NCI-H2196 treated with DMSO at 0.1 percent for 48 hours (cell line): ENCODE measurements around the gene TMEM209.
A peak's percentile ranks its signal among the peaks of the same experiment; 100 is the strongest.
"Not testable (repeated sequence)": the region's sequence is repeated elsewhere in the genome, so short reads cannot be mapped to it uniquely, and the experiment has no call there.

Source experiments
- DNase-seq: peaks from one replicate; lab custom pipeline; 2025; ENCODE audit not compliant: unreplicated experiment; lab: John Stamatoyannopoulos, UW

TMEM209 gene

DNA sequence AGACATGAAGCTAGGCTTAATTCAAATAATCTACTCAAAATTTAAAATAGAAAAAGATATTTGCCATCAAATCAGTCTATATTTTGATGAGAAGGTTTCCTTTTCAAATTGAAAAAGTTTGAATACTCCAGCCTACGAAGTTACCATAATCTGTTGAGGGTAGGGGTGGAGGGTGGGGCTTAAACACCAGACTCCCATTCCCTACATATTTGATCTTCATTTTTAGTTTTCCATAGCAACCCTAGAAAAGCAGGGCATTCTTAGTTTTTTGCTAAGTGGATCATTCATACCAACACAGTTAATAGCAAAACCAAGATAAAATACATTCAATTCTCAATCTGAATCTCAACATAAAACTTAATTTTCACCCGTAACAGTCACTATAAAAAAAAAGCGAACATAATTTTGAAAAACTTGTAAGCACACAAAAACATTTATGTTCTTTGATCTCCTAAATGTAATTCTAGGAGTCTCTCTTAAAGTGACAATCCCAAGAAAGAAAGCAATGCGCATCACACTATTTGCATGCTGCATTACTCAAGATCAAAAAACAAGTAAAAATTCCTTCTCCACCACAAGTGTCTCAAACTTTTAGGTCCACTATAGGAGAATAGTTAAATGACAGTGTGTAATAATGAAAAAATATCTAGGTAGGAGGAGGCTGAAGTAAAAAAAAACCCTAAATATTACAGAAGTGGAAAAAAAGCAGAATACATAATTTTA is 30.8 kb downstream of the TMEM209 start:
- DNase-seq: no peak

DNA sequence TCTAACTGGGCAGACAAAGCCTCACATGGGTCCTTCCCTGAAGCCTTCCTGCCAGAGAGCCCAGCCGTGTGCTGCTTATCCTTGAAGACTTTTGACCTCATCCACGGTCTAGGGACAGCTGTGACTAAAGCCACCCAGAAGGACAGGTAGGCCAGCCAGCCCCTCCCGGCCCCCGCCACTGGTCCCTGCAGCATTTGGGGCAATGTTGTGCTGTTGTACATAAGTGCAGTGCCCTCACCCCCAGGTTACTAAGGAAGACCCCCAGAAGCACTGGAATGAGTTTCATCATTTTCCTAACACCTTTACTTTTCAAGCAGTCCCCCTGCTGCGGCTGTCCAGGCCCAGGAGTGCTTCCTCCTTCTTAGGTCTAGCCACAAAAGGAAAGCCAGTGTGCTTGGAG is 43.0 kb downstream of the TMEM209 start:
- DNase-seq: no peak

DNA sequence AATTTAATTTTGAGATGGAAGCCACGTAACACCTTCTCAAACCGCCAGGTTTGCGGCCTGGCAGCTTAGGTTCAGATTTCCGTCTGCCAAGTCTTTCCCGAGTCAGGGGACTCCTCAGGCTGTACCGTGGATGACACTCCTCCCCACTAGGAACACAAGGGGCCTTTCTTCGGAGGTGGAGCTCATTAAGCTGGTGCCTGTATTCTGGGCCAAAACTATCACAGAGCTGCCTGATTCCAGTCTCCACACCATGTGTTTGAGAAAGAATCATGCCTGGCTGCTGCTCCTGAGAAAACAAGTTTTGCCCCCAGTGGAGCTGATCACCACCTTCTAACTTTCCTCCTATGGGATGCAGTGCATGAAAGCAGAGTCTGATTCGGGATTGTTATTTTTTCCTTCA is 44.8 kb downstream of the TMEM209 start:
- DNase-seq: no peak

DNA sequence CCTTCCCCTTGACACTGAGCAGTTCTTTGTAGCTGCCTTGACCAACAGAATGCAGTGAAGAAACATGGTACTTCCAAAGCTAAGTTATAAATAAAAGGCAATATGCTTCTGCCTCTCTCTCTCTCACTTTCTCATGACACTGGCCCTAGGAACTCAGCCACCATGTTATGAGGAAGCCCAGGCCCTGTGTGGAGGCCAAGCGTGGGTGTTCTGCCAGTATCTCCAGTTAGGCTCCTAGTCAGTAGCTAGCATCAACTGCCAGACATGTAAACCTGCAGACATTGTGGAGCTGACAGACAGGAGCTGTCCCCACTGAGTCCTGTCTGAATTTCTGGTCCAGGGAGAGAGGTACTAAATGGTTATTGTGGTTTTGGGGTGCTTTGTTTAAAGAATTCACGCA is 45.2 kb downstream of the TMEM209 start:
- DNase-seq: no peak

DNA sequence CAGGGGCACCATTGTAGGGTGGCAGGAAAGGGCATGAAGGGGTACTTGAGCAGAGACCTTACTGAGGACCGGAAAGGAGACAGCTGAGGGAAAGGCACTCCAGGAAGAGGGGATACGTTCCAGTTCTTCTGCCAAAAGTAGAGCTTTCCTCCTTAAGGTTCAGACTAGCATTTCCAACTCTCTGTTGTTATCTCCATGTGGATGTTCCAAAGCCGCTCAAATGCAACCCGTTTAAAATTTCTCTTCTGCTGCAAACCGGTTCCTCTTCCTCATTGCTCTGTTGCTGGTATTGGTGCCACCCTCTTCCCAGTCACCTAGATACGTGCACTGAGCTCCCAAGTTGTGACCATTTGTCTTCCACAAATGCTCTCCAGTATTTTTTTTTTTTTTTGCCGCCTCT is 47.5 kb downstream of the TMEM209 start:
- no peak for DNase-seq

DNA sequence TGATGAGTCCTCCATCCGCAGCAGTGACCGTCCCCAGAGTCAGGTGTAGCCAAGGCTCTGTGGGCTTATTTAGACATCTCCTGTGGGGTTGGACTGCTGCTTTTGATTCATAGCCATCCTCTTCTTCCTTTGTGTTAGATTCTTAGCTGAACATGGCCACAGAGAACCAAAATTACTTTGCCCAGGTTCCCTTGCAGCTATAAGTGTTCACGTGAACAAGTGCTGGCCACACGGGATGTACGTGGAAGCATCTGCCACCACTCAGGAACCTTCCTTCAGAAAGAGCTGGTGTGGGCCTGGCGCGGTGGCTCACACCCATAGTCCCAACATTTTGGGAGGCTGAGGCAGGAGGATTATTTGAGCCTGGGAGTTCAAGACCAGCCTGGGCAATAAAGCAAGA is 49.1 kb downstream of the TMEM209 start:
- no peak for DNase-seq

DNA sequence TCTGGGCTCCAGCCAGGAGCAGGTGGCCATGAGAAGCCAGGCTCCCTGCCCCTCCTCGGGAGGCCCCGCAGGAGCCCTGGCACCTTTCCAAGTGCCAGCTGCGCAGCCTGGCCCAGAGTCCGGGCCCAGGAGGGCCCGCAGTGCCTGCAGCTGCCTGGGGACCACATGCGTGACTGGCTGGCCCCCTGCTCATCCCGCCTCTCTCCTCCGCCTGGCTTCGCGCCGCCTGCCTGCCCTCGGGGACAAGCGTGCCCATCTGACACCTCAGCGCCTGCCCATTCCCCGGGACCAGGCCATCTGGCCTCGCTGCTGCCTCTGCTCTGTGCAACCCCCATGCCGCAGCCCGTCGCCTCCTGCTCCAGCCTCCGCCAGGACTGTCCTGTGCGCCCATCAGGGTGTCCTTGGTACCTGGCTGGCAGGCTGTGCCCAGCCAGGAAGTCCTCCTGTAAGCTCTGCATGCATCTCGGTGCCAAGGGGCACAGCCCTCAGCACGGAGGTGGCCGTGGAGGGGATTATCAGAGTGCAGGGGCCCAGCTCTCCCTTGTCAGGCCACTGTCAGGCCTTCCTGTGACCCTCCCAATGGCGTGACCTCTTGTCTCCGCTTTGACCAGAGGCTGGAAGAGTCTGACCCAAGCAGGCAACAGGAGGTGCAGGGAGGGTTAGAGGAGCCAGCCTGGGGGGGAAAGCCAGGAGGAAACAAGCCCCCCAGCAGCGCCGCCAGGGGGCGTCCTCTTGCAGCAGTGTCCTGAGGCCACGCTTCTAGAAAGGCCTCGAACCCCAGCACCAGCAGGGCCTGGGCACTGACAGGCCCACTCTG is 50.5 kb downstream of the TMEM209 start:
- DNase-seq: peak; percentile 50

DNA sequence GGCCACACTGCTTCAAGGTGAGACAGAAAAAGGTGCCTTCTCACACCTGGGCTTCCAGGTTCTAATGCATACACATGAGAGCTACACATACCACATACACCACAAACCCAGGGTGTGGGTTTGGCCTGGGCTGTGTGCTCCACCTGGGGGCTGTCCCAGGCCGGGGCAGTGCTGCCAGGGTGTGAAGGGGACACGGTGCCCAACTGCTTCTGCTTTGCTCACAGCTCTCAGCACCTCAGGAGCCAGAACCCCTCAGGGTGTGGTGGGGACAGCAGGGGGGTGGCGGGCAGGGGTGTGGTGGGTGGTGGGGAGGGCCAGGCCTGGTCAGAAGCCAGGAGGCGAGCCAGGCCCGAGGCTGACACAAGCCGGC is 51.1 kb downstream of the TMEM209 start:
- no peak for DNase-seq

DNA sequence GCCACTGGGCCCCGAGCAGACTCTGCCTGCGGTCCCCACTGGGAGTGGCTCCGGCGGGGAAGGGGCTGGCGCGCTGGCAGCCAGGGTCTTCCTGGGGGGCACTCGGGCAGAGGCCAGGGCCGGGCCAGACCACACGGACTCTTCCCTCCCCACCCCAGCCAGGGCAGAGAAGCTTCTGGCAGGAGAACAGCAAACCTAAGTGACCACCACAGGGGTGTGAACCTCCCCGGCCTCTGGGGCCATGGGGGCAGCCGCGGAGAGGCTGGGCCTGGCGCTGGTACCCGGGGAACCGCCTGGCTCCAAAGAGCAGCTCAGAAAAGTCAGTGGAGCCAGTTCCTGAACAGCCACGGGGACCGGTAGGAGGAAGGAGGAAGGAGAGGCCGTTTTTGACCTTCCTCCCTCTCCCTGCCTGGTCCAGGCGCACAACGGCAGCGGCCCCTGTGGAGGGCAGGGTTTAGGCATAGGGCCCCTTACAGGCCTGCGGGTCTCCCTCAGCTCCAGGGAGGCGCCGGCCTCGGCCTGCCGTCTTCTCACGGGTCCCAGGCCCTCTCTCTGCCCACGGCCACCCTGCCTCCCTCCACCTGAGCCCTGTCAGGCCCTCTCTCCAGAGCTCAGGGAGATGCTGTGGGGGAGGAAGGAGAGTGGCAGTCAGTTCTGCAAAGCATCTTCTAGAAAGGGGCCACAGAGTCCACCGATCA is 51.8 kb downstream of the TMEM209 start:
- DNase-seq: no peak

DNA sequence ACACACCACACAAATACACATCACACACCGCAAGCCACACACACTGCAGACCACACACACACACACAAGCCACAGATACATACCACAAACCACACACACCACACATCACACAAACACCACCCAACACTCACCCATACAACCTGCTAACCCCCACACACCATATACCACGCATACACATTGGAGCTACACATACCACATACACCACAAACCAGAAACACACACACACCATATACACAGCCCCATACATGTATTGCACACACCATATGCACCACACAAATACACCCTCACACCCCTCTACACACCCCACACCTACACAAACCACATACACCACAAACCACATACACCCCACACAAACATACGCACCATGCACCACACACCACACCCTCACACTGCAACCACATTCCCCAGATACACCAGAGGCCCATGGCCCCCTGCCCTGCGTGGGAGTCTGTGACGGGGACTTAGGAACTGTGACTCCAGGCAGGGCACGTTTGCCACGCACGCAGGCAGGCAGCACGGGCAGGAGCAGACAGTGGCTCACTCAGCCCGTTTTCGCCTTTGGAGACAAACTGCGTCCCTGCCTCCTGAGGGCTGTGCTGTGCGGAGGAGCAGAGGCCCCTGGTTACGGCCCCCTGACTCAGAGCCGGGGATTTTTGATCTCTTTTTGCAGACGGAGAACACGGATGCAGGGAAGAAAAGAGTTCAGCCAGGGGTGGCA is 52.6 kb downstream of the TMEM209 start:
- DNase-seq: no peak

DNA sequence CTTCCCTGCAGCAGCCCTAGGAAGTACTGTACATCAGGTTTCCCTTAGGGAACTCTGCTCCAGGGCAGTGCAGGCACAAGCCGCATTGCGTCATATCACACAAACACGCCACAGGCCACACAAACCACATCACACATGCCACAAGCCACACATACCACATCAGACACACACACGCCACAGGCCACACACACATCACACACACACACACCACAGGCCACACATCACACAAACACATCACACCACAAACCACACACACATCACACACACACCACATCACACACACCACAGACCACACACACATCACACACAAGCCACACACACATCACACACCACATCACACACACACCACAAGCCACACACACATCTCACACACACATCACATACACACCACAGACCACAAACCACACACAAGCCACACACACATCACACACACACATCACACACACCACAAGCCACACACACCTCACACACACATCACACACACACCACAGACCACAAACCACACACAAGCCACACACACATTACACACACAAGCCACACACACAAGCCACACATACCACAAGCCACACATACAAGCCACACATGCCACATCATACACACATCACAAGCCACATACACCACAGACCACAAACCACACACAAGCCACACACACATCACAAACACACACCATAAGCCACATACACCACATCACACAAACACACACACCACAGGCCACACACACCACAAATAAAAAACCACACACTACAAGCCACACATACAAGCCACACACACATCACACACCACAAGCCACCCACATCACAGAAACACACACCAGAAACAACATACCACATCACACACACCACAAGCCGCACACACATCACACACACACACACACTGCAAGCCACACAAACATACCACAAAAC is 53.4 kb downstream of the TMEM209 start:
- DNase-seq: no peak

DNA sequence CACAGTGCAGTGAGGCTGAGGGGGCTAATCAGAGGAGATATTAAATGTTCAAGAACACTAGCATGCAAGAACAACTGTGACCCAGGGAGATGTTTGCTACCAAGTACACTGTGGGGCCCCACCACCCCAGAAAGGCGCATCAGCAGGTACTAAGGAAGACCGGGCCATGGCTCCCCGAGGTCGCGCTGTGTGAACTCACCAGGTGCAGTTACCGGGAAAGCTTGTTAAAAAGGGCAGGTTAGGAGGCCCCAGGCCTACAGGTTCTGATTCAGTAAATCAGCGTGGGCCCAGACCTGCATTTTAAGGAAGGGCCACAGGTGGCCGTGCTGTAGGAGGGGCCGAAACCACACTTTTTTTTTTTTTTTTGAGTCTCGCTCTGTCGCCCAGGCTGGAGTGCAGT is 54.6 kb downstream of the TMEM209 start:
- DNase-seq: no peak

DNA sequence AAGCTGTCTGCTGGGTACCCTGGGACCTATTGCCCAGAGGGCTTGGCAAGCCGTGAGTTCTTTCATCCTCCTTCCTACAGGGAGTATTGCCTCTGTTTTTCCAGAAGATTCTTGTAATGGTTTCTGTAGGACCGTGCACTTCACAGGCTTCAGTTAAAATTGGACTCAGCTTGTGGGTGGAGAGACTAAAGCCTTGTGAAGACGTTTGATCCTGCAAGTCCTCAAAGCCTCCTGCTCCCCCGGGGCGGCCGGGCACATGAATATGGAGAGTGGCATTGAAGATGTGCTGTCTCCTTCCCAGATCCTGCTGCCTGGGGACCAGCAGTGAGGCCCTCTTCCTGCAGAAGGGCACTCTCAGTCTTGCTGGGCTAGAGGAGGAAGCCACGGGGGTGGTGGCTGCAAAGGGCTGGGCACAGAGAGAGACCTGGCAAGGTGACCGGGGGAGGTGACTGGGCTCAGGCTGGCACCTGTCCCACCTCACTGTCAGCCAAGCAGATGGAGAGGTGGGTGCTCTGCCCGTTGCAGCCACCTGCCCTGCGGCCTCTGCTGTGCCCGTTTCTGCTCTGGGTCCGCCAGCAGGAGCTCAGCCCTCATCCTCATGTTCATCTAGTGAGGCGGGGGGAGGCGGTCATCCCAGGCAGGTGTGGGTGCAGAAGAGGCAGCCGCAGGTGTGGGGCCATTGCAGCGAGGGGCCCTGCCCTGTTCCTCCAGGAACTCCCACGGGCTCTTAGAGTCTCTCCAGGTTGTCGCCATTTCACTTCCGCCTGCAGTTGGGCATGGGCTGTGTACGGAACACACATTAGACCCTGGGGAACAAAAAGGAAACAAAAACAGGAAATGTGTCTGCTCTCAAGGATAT is 55.7 kb downstream of the TMEM209 start:
- peak; percentile 65 for DNase-seq

DNA sequence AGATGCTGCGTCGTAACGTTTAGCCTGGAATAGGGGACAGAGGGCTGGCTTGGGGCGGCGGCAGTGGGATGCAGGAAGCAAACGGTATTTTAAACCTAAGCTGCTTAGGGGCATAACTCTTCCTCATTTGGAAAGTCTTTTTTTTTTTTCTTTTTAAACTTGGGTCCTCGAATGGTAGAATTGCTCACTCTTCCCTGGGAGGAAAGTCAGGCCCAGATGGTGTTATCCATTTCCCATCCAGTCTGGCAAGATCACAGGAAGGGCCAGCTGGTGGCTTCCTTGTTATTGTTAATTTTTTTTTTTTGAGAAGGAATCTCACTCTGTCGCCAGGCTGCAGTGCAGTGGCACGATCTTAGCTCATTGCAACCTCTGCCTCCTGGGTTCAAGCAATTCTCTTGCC is 56.6 kb downstream of the TMEM209 start:
- DNase-seq: no peak

DNA sequence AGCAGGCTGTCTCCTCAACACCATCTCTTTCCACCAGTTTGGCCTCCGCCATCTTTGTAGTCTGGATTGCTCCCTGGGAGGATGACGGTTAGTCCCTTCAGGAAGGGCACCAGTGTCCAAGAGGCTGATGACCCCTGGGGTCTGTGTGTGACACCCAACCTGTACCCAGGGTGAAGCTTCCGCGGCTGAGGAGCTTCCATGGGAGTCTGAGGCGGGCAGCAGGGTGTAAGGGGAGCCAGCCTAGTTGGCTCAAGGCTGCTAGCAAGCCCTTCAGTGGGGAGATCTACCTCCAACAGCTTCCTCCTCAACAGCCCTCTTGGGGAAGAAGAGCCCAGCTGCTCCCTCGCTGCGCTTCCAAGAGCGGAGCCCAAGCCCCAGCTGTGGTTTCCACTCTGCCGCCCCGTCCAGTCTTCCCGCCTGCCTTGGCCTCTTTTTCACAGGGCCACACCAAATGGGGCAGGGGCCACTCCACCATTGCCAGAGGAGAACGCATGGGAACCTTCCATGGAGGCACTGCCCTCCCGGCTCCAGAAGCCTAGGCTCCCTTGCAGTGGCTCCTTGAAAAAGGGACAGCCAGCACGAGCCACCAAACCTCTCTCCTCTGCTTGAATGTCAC is 57.4 kb downstream of the TMEM209 start:
- no peak for DNase-seq

DNA sequence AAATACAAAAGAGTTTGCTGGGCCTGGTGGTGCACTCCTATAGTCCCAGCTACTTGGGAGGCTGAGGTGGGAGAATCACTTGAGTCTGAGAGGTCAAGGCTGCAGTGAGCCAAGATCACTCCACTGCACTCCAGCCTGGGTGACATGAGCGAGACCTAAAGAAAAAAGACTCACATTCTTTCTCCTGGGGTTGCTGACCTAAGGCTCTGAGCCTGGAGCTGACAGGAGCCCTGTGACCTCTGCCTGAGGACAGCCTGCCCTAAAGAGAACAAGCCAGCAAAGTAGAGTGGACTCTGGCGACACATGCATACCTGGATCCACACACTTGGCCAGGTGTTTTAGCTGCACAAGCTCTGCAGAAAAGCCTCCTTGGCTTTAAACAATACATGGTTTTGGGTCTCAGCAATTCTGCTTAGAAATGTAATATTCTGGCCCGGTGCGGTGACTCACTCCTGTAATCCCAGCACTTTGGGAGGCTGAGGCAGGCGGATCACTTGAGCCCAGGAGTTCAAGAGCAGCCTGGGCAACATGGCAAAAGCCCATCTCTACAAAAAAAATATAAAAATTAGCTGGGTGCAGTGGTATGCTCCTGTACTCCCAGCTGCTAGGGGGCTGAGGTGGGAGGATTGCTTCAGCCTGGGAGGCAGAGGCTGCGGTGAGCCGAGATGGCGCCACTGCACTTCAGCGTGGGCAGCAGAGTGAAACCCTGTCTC is 58.4 kb downstream of the TMEM209 start:
- DNase-seq: no peak

DNA sequence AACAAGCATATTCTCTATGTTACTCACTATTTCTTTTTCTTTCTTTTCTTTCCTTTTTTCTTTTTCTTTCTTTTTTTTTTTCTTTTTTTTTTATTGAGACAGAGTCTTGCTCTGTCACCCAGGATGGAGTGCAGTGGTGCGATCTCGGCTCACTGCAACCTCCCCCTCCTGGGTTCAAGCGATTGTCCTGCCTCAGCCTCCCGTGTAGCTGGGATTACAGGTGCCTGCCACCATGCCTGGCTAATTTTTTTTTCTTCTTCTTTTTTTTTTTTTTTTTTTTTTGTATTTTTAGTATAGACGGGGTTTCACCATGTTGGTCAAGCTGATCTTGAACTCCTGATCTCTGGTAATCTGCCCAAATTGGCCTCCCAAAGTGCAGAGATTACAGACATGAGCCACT is 59.1 kb downstream of the TMEM209 start:
- not testable (repeated sequence) for DNase-seq

DNA sequence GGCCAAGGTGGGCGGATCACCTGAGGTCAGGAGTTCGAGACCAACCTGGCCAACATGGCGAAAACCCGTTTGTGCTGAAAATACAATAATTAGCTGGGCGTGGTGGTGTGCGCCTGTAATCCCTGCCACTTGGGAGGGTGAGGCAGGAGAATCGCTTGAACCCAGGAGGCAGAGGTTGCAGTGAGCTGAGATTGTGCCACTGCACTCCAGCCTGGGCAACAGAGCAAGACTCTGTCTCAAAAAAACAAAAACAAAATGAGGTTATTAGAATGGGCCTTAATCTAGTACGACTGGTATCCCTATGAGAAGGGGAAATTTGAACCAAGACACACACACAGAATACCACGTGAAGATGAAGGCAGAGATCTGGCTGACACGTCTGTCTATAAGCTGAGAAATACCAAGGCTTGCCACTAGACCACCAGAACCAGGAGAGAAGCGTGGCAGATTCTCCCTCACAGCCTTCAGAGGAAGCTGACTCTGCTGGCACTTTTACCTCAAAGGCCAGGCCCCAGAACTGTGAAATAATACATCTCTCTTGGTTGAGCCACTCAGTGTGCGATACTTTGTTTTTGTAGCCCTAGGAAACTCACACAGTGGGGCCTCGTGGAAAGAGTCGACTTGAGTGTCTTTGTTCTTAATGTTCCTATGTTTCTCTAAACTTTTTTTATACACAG is 59.6 kb downstream of the TMEM209 start:
- DNase-seq: no peak
